HG03039 (cell line): Measurements from ENCODE around the gene SPINK5.

ENCODE experiments used
- ATAC-seq: cut with Tn5 transposase; IDR thresholded peaks from one replicate; pipeline ENCODE4 v1.9.1; 2021; ENCODE audit warnings: mild to moderate bottlenecking, moderate library complexity; ENCODE audit not compliant: unreplicated experiment

The SPINK5 gene

DNA sequence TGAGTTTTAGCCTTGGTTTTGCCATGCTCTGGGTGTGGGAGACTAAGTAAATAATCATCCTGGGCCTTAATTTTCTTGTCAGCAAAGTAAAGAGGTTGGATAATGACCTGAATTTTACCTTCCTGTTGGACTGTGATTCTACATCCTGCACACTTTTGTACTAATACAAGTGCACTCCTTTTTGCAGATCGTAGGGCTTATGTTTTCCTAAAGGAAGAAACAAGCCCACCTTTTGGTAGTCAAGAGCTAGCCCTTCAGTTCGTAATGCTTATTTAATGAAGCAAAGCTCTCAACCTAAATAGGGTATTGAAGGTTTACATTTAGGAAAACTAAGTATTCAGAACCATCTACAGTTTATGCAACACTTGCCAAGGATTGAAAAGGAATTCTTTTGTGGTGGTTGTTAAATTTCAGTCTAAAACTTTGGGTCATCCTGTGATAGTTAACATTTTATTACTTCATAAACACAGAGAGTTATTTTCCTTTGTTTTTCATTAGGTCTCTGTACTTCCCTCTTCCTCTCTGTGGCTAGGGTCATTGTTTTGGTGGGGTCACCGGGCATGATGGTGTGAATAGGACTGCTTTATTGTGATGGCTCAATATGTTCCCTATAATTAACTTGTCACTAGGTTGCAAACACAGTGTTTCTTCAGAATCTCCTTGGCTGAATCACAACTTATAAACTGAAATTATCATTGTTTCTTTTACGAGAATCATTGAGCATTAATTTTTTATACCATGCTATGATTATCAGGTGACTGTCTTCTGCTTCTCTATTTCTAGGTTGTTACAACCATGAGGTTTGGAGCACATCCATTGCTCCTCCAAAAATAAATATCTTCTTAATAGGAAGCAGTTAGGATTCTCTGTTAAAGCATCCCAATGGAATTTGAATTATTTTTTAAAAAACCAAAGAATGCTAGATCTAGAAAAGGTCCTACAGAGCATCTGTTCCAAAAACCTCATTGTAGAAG is 28.5 kb downstream of the SPINK5 start:
- no peak for ATAC-seq

DNA sequence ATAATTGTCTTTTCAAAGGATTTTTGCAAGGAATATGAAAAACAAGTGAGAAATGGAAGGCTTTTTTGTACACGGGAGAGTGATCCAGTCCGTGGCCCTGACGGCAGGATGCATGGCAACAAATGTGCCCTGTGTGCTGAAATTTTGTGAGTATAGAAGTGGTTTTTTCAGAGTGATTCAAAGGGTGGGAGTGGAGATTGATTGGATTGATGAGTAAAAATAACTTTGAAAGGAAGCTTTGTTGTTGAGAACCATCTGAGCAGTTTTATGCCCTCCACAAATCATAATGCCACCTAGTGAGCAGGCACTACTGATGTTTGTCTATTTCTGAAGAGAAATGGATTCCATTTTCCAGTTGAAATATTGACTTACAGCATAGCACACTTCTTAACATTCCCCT is 30.6 kb downstream of the SPINK5 start:
- no peak for ATAC-seq

GRCh38 chr5:148104226-148104625 is 40.4 kb downstream of the SPINK5 start:
- no peak for ATAC-seq

DNA sequence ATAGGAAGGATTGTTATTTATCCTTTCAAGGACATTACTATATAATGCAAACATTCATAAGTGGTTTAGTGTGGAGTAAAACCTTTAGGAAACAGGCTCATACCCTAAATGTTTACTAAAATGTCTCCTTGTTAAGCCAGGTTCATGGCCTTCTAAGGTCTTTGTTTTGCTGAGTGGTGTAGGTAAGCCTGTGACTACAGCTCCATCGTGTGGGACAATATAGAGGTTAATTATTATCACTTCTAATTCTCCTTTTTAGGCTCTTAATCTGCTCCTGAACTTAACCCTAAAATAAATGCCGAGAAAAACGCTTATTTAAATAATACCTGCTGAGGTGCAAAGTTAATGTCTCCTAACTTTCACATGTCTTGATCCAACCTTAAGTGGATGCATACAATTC is 43.8 kb downstream of the SPINK5 start:
- no peak for ATAC-seq

GRCh38 chr5:148113243-148113642 is 49.5 kb downstream of the SPINK5 start:
- ATAC-seq: no peak

DNA sequence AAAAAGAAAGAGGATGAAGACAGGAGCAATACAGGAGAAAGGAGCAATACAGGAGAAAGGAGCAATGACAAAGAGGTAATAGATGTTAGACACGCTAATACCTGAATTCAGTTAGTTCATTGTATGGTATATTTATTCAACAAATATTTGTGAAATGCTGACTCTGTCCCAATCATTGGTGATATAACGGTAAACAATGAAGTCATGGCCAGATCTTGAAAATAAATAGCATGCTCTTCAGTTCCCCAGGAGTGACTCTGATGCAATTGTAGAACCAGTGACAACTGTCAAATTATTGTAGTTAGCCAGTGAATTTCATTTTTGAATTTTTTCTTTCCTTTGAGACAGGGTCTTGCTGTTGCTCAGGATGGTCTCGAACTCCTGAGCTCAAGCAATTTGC is 56.5 kb downstream of the SPINK5 start:
- no peak for ATAC-seq

GRCh38 chr5:148125641-148126040 is 61.9 kb downstream of the SPINK5 start:
- no peak for ATAC-seq

DNA sequence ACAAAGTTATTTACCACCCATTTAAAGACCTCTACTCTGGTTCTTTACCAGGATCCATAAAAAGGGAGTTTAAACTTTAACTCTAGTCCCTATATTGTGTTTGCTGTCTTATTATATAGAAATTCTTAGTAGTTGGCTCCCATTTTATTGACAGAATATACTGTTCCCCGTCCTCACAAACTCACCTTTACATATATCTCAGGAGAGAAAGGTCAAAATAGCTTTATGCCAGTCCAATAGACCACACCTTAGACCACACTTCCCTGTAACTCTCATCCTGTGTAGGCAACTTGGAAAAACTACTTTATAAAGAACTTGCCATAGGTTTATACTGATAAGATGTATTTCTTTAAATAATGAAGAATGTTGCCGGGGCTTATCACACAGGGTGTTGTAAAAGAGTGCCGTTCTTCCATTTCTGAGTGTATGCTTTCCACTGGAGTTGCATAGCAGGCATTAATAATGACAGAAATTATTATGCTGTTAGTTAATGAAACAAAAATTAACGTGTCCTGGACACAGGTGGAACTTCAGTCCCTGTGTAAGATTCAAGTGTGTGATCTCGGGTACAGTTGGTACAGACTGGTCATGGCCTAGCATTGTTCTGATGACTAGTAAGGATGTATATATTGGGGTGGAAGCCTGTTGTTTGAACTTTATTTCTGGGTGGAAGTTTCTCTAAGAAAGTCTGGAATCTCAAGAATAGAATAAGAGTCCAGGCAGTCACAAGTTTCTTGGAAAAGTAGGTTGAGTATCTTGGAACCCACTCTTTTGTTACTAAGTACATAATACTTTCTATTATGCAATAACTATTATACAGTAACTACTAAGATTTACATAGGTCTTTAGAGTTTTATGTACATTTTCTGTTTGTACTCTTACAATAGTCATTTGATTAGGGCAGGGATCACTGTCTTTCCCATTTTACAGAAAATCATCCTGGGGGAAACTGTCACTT is 71.6 kb downstream of the SPINK5 start:
- no peak for ATAC-seq

DNA sequence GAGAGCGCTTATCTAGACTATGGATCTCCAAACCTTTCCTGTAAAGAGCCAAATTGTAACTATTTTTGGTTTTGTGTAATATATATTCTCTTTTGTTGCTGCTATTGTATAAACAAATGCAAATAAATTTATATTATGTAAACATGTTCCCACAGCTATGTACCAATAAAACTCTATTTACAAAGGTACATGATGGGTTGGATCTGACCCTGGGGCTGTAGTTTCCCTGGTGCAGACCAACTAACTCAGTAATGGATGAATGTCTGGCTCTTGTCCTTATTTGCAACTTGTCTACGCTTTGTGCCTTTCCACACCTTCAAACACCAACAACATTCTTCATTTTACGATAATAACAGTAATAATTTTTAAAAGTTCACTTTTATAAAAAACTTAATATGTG is 77.1 kb downstream of the SPINK5 start:
- ATAC-seq: no peak

- no peak for ATAC-seq
These were observed 77.9 kb downstream of the SPINK5 start for GRCh38 chr5:148141645-148142044.

DNA sequence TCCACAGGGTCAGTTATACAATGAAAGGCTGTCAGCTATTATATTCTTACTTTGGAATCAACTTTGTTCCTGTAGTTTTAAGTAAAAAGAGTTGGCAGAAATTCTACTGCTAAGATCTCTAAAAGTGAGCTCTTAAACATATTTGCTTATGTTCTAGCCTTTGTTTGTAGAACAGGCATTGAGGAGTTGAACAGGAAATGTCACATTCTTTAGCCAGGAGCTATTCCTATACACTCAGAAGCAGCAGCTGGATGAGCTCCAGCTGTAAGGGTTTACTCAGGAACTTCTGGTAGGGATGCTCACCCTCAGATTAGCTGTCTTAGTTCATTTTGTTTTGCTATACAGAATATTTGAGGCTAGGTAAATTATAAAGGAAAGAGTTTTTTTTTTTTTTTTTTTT is 82.1 kb downstream of the SPINK5 start:
- ATAC-seq: no peak

GRCh38 chr5:148146487-148146886 is 82.7 kb downstream of the SPINK5 start:
- no peak for ATAC-seq

DNA sequence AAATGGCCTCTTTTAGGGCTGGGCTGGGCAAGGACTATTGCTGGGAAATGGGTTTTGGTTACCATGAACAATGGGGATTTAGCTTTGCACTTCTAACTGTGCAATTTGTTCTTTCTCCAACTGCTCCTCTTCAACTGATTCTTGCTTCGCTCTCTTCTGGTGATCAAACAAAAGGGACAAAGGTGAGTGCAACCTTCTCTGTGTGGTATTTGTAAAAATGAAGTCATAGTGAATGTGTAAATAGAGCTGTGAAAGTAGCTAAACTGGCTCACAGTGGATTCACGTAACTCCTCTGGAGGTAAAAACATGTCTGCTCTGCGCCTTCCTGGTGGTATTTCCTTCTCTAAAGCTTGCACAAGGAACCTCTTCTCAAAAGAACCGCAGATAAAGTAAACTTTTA is 83.6 kb downstream of the SPINK5 start:
- no peak for ATAC-seq

- ATAC-seq: no peak
These were observed 88.1 kb downstream of the SPINK5 start for GRCh38 chr5:148151872-148152271.

GRCh38 chr5:148152781-148153180 is 89.0 kb downstream of the SPINK5 start:
- no peak for ATAC-seq

GRCh38 chr5:148156609-148157008 is 92.8 kb downstream of the SPINK5 start:
- no peak for ATAC-seq

GRCh38 chr5:148162038-148162437 is 98.3 kb downstream of the SPINK5 start:
- ATAC-seq: no peak

DNA sequence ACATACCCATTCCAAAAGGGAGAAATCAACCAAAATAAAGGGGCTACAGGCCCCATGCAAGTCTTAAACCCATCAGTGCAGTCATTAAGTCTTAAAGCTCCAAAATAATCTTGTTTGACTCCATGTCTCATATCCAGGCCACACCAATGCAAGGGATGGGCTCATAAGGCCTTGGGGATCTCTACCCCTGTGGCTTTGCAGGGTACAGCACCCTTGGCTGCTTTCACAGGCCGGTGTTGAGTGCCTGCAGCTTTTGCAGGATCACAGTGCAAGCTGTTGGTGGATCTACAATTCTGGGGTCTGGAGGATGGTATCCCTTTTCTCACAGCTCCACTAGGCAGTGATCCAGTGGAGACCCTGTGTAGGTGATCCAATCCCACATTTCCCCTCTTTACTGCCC is 99.6 kb downstream of the SPINK5 start:
- ATAC-seq: no peak

DNA sequence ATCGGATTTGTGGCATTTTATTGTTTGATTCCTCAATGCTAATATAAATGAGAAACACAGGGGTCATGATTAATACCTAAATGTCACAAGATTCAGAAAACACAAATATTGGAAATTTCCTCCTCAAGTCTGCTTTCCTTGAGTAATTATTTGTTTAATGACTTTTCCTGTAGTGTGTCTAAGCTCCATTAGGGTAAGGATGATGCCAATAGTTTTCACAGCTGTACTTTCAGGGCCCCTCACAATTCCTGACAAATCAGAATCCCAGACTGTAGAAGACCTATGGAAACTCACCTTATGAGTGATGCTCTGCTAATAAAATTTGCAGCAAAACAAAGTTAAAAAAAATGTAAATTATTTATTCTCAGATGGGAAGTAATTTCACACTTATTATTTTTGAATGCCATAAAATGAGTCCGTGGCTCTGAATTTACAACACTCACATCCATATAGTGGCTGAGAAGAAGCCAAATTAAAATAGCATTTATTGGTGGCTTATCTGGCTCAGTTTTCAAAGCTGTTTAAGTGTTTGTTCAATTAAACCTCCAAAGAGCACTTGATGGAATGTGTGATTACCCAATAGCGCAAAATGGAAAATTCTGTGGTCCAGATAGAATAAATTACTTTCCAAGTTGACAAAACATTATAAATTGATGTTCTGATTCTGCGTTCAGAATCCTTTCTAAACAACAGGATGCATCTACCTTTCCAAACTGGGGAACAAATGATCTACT is 102.9 kb downstream of the SPINK5 start:
- no peak for ATAC-seq

DNA sequence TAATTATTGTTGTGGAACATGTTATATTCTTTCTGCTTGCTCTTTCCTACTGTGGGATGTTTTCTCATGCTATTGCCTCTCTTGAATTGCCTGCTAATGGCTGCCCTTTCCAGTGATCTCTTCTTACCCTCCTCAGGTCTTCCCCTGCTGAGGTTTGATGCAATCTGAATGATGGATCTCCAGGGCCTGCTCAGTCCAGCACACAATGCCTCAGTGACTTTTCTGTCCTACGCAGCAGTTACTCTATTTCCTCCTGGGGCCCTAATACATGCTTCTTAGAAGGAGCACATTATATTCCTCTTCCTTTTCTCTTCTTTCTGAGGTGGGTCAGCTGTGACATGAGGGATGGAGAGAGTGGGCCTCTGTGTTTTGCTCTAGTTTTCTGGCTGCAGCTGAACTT is 104.5 kb downstream of the SPINK5 start, which contains the start of gene SPINK14:
Gene SPINK14, plus strand, starts transcription at position 301 of the 400 bp plus-strand sequence. CDS start 1,187 bp downstream, outside the sequence.
- ATAC-seq: no peak

DNA sequence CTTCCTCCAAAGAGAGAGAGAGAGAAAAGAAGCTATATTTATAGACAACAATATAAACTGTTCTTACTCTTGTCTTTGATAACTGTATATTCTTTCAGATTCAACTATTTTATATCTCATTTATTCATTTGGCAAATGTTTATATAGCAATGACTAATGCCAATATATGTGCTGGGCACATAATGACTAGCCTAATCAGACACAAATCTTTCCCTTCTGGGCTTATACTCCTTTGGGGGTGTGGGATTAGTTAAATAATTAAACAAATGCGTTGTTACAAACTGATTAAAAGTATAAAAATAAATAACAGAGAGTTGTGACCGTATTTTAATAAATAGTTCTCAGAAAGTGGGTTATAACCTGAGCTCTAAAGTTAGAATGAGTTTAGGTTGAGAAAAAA is 108.6 kb downstream of the SPINK5 start:
- no peak for ATAC-seq
